HG02870 (cell line): ENCODE measurements around the gene GSPT1.
"Not testable (repeated sequence)": the region's sequence is repeated elsewhere in the genome, so short reads cannot be mapped to it uniquely, and the experiment has no call there.

Source experiments
- ATAC-seq: cut with Tn5 transposase; IDR thresholded peaks from one replicate; pipeline ENCODE4 v1.9.1; 2021; ENCODE audit warnings: mild to moderate bottlenecking, moderate library complexity; ENCODE audit not compliant: unreplicated experiment

Gene GSPT1

GRCh38 chr16:11862489-11862888 is 53.3 kb downstream of the GSPT1 start:
- no peak for ATAC-seq

DNA sequence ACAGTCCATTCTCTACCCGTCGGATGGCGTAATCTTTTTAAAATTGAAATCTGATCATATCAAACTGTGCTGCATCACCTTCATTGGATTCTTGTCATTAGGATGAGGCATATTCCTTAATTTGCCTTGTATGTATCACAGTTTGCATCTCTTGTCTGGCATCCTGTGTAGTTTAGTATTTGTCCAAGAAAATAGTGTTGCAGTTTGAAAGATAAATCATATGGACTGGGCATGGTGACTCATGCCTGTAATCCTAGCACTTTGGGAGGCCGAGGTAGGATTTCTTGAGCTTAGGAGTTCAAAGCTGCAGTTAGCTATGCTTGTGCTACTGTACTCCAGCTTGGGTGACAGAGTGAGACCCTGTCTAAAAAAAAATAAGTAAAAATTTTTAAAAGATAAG is 58.6 kb downstream of the GSPT1 start:
- no peak for ATAC-seq

DNA sequence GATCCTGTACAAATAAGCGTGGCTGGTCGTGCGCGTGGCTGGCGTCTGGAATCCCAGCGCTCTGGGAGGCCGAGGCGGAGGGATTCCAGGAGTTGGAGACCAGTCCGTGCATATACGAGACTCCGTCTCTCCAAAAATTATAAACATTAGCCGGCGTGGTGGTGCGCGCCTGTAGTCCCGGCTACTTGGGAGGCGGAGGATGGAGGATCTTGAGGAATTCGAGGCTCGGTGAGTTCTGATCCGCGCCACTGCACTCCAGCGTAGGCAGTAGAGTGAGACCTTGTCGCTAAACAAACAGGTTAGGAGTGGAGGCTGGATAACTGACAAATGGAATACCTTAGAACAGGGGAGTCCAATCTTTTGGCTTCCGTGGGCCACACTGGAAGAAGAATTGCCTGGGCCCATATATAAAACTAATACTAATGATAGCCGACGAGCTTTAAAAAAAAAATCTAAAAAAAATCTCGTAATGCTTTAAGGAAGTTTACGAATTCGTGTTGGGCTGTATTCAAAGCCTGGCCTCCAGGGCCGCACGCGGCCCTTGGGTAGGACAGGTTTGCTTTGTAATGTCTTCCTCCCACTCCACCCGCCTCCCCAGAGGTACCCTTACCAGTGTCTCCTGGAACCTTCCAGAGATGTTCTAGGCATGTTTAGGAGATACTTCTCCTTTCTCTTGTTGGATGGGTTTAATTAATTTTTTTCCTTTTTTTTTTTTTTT is 63.5 kb downstream of the GSPT1 start:
- ATAC-seq = no peak

- peak; percentile 79 for ATAC-seq
Measured at GRCh38 chr16:11851294-11852091, 64.3 kb downstream of the GSPT1 start, which contains the start of gene RSL1D1. RSL1D1 (minus strand) TSS chr16:11851542; CDS start chr16:11851512, 30 bp downstream.

DNA sequence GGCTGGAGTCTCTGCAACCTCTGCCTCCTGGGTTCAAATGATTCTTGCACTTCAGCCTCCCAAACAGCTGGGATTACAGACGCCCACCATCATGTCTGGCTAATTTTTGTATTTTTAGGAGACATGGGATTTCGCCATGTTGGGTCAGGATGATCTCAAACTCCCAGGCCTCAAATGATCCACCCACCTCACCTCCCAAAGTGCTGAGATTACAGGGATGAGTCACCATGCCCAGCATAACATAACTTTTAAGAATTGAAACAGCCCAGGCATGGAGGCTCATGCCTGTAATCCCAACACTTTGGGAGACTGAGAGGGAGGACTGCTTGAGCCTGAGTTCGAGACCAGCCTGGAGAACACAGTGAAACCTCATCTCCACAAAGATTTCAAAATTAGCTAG is 66.9 kb downstream of the GSPT1 start:
- ATAC-seq = no peak

DNA sequence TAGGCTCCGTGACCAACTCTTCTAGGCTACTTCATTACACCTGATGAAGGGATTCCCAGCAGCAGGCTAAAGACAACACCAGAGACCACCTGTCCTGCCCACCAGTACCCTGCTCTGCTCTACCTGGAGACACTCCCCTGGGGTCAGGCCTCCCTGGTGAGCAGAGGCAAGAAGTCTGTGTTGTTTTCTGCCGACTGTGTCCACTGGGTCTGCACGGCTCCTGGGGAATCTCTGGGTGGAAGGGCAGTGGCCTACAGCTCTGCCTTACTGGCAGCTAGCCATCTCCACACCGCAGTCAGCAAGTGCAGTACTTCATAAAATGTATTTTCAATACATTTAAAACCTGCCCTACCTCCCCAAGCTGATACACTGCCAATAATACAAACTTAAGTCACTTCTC is 71.3 kb downstream of the GSPT1 start:
- no peak for ATAC-seq

DNA sequence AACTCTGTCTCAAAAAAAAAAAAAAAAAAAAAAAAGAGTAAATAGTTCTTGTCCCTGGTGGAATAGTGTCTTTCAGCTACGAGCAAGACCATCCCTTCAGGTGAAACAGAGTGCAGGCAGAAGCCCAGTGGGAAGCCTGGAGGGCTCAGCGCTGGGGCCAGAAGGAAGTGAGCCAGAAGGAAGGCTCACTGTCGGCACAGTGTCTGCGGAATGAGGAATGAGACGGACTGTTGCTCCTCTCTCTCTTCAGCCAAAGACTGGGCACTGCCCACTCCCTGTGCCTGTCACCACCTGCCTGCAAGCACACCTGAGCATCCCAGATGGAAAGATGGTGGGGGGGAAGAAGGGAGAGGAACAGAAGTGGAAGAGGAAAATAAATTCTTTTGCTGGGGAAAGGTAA is 71.9 kb downstream of the GSPT1 start:
- no peak for ATAC-seq

GRCh38 chr16:11843206-11843605 is 72.5 kb downstream of the GSPT1 start:
- no peak for ATAC-seq

GRCh38 chr16:11841026-11841425 is 74.7 kb downstream of the GSPT1 start:
- ATAC-seq = no peak

DNA sequence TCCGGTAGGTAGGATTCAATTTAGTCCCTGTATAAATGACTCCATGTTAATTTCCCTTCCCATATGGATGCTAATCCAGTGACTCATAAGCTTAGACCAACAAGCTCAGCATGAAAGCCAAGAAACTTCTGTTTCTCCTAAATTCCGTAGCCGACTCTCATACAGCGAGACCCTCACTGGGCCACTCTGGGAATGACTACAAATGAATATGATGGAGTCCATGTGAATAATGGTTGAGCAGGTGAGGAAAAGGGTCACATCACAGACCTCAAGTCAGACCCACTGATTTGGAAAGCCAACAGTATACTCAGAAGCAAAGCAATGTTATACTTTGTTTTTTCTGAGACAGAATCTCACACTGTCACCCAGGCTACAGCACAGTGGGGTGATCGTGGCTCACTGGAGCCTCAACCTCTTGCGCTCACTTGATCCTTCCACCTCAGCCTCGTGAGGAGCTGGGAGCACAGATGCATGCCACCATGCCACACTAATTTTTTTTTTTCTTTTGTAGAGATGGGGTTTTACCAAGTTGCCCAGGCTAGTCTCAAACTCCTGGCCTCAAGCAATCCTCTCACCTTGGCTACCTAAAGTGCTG is 79.0 kb downstream of the GSPT1 start:
- ATAC-seq = no peak

- no peak for ATAC-seq
Measured at GRCh38 chr16:11835891-11836649, 79.7 kb downstream of the GSPT1 start.

- ATAC-seq = no peak
Measured at GRCh38 chr16:11835309-11835708, 80.4 kb downstream of the GSPT1 start.

DNA sequence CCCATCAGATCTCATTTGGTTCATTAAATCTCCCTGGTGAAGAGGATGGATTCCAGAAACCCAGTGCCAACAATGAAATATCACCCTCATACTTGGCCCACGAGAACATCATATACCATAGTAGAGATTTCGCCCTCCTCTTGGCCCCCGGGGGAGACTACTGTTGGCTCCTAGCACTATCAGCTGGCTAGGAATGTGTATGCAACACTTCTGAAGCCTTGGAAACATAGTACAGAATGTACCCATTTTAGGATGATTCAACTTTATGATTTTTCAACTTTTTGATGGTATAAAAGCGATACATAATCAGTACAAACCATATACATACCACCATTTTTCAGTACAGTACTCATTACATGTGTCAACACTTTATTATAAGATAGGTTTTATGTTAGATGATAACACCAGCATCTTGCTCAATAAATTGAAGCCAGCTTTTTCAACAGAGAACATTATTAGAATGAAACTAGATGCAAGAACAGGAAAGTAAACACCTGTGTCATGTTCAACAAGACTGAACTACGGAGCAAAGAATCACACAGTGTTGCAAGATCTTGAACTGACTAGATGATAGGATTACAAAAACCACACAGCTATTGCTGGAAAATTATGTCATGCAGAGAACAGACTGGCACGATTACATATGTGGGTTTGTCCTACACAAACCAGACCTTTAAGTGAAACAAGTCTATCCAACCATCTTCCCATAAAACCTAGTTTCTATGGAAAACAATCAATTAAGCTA is 81.6 kb downstream of the GSPT1 start:
- no peak for ATAC-seq

DNA sequence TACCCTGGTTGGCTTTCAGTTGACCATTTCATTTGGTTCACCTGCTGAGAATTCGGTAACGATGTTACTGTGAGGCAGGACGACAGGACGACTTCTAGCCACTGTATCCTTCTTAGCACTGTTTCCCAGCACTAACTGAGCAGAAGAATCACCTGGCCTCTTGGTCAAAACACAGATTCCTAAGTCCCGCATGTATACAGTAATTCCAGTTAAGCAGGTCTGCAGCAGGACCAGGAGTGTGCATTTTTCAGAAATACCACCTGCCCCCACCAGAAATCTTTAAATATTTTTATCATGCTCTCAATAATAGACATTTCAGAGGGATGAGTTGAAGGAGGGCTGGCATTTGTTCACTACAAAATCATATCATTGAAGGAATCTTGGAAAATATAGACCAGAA is 87.1 kb downstream of the GSPT1 start:
- no peak for ATAC-seq

- ATAC-seq = not testable (repeated sequence)
Measured at GRCh38 chr16:11825520-11826165, 90.1 kb downstream of the GSPT1 start.

GRCh38 chr16:11824362-11824761 is 91.4 kb downstream of the GSPT1 start:
- no peak for ATAC-seq

DNA sequence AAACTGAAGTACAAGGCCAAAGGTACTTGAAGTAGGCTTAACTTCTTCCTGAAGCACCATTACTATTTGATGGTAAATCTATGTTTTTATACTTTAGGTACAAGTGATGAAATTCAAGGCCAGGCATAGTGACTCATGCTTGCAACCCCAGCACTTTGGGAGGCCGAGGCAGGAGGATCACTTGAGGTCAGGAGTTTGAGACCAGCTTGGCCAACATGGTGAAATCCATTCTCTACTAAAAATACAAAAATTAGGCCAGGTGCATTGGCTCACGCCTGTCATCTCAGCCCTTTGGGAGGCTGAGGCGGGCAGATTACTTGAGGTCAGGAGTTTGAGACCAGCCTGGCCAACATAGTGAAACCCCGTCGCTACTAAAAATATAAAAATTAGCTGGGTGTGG is 92.1 kb downstream of the GSPT1 start:
- not testable (repeated sequence) for ATAC-seq

GRCh38 chr16:11819798-11820197 is 96.0 kb downstream of the GSPT1 start:
- no peak for ATAC-seq

DNA sequence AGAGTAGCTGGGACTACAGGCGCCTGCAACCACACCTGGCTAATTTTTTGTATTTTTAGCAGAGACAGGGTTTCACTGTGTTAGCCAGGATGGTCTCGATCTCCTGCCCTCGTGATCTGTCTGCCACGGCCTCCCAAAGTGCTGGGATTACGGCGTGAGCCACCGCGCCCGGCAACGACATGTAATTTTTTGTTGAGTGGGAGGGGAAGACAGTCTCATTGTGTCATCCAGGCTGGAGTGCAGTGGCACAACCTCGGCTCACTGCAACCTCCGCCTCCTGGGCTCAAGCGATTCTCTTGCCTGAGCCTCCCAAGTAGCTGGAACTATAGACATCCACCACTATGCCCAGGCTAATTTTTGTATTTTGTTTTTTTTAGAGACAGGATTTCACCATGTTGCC is 96.8 kb downstream of the GSPT1 start:
- not testable (repeated sequence) for ATAC-seq
